HG03159 (cell line): ENCODE measurements around the gene RNF38.
"Not testable (repeated sequence)": the region's sequence is repeated elsewhere in the genome, so short reads cannot be mapped to it uniquely, and the experiment has no call there.

Experiments used
- ATAC-seq: cut with Tn5 transposase; IDR thresholded peaks from one replicate; pipeline ENCODE4 v1.9.1; 2021; ENCODE audit warnings: mild to moderate bottlenecking, moderate library complexity; ENCODE audit not compliant: unreplicated experiment

The RNF38 gene

GRCh38 chr9:36407122-36407723 lies 7.2 kb upstream of the RNF38 start:
- ATAC-seq = peak; percentile 54

GRCh38 chr9:36402536-36402935 lies 2.5 kb upstream of the RNF38 start:
- no peak for ATAC-seq

- ATAC-seq = no peak
Observed at GRCh38 chr9:36401897-36402480, 1.9 kb upstream of the RNF38 start.

- ATAC-seq = peak; percentile 61
Observed at GRCh38 chr9:36401164-36401740, 1.2 kb upstream of the RNF38 start.

- peak; percentile 67 for ATAC-seq
Observed at GRCh38 chr9:36400332-36401163, 479 bp upstream of the RNF38 start.

GRCh38 chr9:36398745-36399144 lies 1.3 kb downstream of the RNF38 start:
- no peak for ATAC-seq

GRCh38 chr9:36396985-36397384 lies 3.1 kb downstream of the RNF38 start:
- ATAC-seq = no peak

- no peak for ATAC-seq
Observed at GRCh38 chr9:36392489-36392888, 7.6 kb downstream of the RNF38 start.

- no peak for ATAC-seq
Observed at GRCh38 chr9:36389590-36389989, 10.5 kb downstream of the RNF38 start.

GRCh38 chr9:36386396-36386965 lies 13.6 kb downstream of the RNF38 start:
- not testable (repeated sequence) for ATAC-seq

GRCh38 chr9:36382484-36382883 lies 17.6 kb downstream of the RNF38 start:
- no peak for ATAC-seq

- no peak for ATAC-seq
Observed at GRCh38 chr9:36364577-36364976, 35.5 kb downstream of the RNF38 start.

GRCh38 chr9:36363448-36363847 lies 36.6 kb downstream of the RNF38 start:
- no peak for ATAC-seq

- no peak for ATAC-seq
Observed at GRCh38 chr9:36358486-36358885, 41.6 kb downstream of the RNF38 start.

GRCh38 chr9:36357639-36358038 lies 42.4 kb downstream of the RNF38 start:
- no peak for ATAC-seq

- ATAC-seq = no peak
Observed at GRCh38 chr9:36346569-36346968, 53.5 kb downstream of the RNF38 start.

GRCh38 chr9:36345103-36345846 lies 54.8 kb downstream of the RNF38 start:
- ATAC-seq = no peak

GRCh38 chr9:36341936-36342577 lies 58.0 kb downstream of the RNF38 start:
- no peak for ATAC-seq

GRCh38 chr9:36337865-36338264 lies 62.2 kb downstream of the RNF38 start:
- ATAC-seq = no peak

GRCh38 chr9:36337002-36337401 lies 63.1 kb downstream of the RNF38 start:
- ATAC-seq = no peak
